Subcutaneous adipose tissue (tissue), 4 donors: Measurements from ENCODE around the gene LOXL4. TPM values are rescaled to one million over a fixed set of nuclear protein-coding genes. Genes with fewer than 3 reads are reported as not detected.

Experiments
- CTCF ChIP-seq: fragments of 450-650 bp; IDR thresholded peaks from one replicate; pipeline ENCODE4 v1.5.1; 2016; ENCODE audit warnings: low read depth, mild to moderate bottlenecking, control low read depth, antibody characterized with exemption, moderate library complexity
- total RNA-seq, 4 donors: library from RNA; depleted of rRNA; stranded (reverse); fragments of >200 nt; gene quantifications; one replicate each; pipeline ENCODE4 v1.1.0, GENCODE V29; 2016

The LOXL4 gene
- total RNA-seq, 4 donors from 2014 or later = 7.5 to 27.4 (median 12.8) TPM

- no peak for TF ChIP-seq CTCF
Measured at GRCh38 chr10:98269435-98269912, 1.5 kb upstream of the LOXL4 start.

GRCh38 chr10:98268694-98269431 lies 869 bp upstream of the LOXL4 start:
- no peak for TF ChIP-seq CTCF

DNA sequence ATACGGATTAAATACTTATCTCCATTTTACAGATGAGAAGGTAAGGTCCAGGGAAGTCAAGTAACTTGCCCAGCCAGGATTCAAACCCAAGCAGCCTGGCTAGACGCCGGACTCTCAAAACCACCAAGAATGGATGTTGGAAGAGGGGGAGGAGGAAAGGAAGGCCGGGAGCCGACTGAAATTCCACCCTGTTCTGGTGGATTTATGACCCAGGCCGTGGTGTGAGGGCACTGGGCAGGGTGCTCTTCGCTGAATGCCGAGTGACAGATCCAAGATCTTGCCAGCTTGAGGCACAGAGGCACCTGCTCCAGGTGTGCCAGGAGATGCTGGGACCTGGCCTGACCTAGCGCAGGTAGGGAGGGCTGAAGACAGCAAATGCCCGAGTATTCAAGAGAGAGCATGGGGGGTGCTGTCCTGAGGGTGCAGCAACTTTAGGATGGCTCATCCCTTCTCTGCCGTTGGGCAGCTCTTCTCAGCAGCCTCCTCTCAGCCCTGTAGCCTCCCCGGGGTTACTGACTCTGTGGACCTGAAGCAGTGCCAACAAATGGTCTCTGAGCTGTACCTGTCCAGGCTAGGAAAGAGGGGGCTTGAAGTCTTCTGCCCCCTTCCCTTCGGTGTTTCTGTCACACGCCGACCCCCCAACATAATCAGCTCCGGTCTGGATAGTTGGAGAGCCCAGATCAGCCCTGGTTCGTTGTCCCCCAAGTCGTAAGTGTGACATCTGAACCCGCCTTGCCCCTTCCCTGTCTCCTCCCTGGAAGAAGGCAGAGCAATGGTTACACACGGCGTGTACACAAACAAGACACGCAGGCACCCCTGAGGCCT lies 713 bp downstream of the LOXL4 start:
- TF ChIP-seq CTCF = no peak

DNA sequence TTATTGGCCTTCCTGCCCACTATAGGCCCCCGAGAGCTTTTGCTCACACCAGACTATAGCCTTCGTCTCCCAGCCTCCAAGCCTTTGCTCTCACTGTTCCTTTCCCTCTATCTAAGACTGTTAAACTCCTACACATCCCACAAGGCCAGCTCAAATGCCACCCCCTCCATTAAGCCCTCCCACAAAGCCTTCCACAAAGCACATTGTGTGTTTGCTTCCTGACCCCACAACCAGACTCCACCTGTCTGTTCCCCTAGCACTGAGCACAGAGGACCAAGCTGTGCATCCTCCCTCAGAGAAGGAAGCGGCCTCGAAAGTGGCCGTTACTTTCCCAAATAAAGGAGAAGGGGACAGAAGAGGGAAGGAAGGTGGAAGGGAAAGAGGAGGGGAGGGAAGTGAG lies 1.3 kb downstream of the LOXL4 start:
- no peak for TF ChIP-seq CTCF

DNA sequence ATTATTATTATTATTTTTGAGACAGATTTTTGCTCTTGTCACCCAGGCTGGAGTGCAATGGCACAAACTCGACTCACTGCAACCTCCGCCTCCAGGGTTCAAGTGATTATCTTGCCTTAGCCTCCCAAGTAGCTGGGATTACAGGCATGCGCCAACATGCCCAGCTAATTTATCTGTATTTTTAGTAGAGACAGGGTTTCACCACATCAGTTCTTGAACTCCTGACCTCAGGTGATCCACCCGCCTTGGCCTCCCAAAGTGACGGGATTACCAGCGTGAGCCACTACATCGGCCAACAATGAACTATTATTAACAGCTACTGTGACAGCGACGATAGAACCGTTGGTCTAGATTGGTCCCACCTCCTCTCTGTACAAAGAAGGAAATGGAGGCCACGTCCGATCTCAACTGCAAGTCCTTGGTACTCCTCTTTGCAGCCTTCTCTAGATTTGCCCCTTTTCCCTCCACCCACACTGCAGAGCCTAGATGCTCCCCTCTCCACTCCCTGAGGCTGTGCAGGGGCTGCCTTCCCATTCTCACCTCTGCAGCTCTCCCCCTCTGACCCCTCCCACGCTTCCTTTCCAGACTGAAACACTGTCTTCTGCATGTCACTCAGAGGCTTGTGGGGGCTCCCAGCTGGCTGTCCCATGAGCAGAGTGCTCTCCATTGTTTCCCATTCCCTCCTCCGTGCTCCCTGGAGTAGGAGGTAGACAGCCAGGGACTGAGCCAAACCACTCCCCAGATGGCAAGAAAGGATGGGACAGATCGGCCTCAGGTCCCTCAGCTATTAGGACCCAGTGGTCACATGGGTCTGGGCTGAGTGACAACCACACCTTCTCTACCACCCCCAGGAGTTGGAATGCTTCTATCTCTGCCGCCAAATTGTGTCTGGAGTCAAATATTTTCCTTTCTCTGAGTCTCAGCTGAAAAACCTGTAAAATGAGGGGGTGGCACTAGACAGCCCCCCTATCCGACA lies 2.3 kb downstream of the LOXL4 start:
- TF ChIP-seq CTCF = no peak

DNA sequence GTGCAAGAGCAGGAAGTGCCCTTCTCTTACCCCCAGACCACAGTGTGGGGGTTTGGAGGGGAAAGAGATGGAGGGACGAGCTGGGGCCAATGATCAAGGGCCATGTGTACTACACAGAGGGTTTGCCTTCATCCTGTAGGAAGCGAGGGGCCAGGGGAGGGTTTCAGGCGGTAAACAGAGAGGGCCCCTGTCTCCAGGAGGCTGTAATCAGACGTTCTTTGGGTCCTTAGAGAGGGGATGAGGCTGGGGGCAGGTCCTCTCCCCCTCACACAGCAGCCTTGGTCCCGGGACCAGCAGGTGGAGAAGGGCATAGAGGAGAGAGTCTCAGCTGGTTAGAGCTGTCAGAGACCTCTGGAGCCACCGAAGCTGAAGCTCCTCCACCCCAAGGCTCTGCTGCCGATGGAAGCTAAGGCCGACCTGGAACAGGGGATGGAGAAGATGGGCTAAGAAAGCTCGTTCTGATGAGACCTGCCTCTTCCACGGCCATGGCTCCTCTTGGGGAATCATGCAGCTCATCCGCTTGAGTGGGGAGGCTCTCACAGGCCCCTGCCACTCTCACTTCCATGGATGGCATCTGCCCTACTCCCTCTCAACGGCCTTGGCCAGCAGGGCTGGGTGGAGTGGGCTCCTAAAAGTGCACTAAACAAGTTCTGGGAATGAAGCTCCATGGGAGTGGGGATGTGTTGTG lies 3.5 kb downstream of the LOXL4 start:
- no peak for TF ChIP-seq CTCF
